IMR-90 (cell line): ENCODE measurements around the gene STK17B. TPM values are rescaled to one million over a fixed set of nuclear protein-coding genes. Genes with fewer than 3 reads are reported as not detected.

Source experiments
- ATAC-seq: fragments of 200-7000 bp; cut with Tn5 transposase; 2 replicates; pipeline ENCODE4 v1.9.1; 2020; ENCODE audit warnings: low read depth, mild to moderate bottlenecking, moderate library complexity
- BruUV-seq: library from RNA; stranded (reverse); fragments of 400-500 nt; replicated peaks from 2 replicates; lab custom pipeline; 2021; lab: Mats Ljungman, UMichigan
- CTCF ChIA-PET: fragments of 300-600 bp; formaldehyde crosslinking; extraction: SDS; loops from one replicate; lab custom pipeline; 2021; ENCODE audit warnings: antibody characterized with exemption; lab: Yijun Ruan, JAX
- POLR2A ChIA-PET: fragments of 300-600 bp; sonication (Branson Sonifier 250); formaldehyde crosslinking; loops from one replicate; lab custom pipeline; 2022; ENCODE audit warnings: antibody characterized with exemption; ENCODE audit not compliant: unreplicated experiment; lab: Charles Lee
- DNase-seq: peaks from one replicate; pipeline ENCODE4 v3.0.0; 2013
- H2AFZ ChIP-seq: replicated peaks from 2 replicates; pipeline ENCODE3; 2013; ENCODE audit warnings: low read length, mild to moderate bottlenecking; ENCODE audit not compliant: poor library complexity
- H2AK5ac ChIP-seq: 2 replicates; pipeline ENCODE4 v1.6.1; 2013; ENCODE audit warnings: low read depth, low read length, inconsistent platforms
- H2AK9ac ChIP-seq: replicated peaks from 2 replicates; pipeline ENCODE3; 2013; ENCODE audit warnings: mild to moderate bottlenecking, low read depth, low read length, moderate library complexity; ENCODE audit not compliant: poor library complexity
- H2BK120ac ChIP-seq: 2 replicates; pipeline ENCODE4 v1.6.1; 2013; ENCODE audit warnings: low read depth, low read length, inconsistent platforms
- H2BK15ac ChIP-seq: 3 replicates; pipeline ENCODE4 v1.6.1; 2013; ENCODE audit warnings: low read depth, low read length, inconsistent platforms
- H2BK20ac ChIP-seq: 2 replicates; pipeline ENCODE4 v1.6.1; 2013; ENCODE audit warnings: low read depth, mild to moderate bottlenecking, inconsistent platforms, low read length, moderate library complexity
- H2BK5ac ChIP-seq: 2 replicates; pipeline ENCODE4 v1.6.1; 2013; ENCODE audit warnings: mild to moderate bottlenecking, low read depth, low read length, inconsistent platforms; ENCODE audit not compliant: poor library complexity, severe bottlenecking
- H3K14ac ChIP-seq: replicated peaks from 2 replicates; pipeline ENCODE4 v1.6.1; 2013; ENCODE audit warnings: low read depth, low read length, inconsistent platforms
- H3K18ac ChIP-seq: 2 replicates; pipeline ENCODE4 v1.6.1; 2013; ENCODE audit warnings: low read depth, low read length, control low read depth
- H3K23ac ChIP-seq: 2 replicates; pipeline ENCODE4 v1.6.1; 2013; ENCODE audit warnings: low read depth, low read length, inconsistent platforms
- H3K27ac ChIP-seq: 2 replicates; pipeline ENCODE4 v1.5.1; 2013; ENCODE audit warnings: mild to moderate bottlenecking, control low read depth, low read length; ENCODE audit not compliant: insufficient read depth
- H3K27me3 ChIP-seq: 2 replicates; pipeline ENCODE4 v1.6.1; 2013; ENCODE audit warnings: low read length; ENCODE audit not compliant: control insufficient read depth, insufficient read depth
- H3K36me3 ChIP-seq: 2 replicates; pipeline ENCODE4 v1.6.1; 2013; ENCODE audit warnings: low read length, mixed read lengths; ENCODE audit not compliant: control insufficient read depth, insufficient read depth
- H3K4ac ChIP-seq: 2 replicates; pipeline ENCODE4 v1.6.1; 2013; ENCODE audit warnings: low read depth, low read length, inconsistent platforms
- H3K4me1 ChIP-seq: 2 replicates; pipeline ENCODE4 v1.6.1; 2013; ENCODE audit warnings: low read length, mixed read lengths; ENCODE audit not compliant: control insufficient read depth, insufficient read depth
- H3K4me2 ChIP-seq: 2 replicates; pipeline ENCODE4 v1.6.1; 2013; ENCODE audit warnings: low read depth, mild to moderate bottlenecking, control low read depth, low read length, moderate library complexity
- H3K4me3 ChIP-seq: 2 replicates; pipeline ENCODE4 v1.5.1; 2013; ENCODE audit warnings: low read depth, mild to moderate bottlenecking, control low read depth, low read length, moderate library complexity; ENCODE audit not compliant: insufficient read depth
- H3K56ac ChIP-seq: 2 replicates; pipeline ENCODE4 v1.6.1; 2013; ENCODE audit warnings: low read length, inconsistent platforms; ENCODE audit not compliant: insufficient read depth; ENCODE audit errors: extremely low read depth
- H3K79me1 ChIP-seq, 2 experiments: 2 replicates each; pipeline ENCODE4 v1.6.1; 2013; ENCODE audit warnings: low read length in 2 of 2, inconsistent platforms in 1 of 2, low read depth in 1 of 2
- H3K9ac ChIP-seq: 2 replicates; pipeline ENCODE4 v1.6.1; 2013; ENCODE audit warnings: low read depth, low read length, control low read depth
- H3K9me1 ChIP-seq: 2 replicates; pipeline ENCODE4 v1.6.1; 2013; ENCODE audit warnings: low read length, inconsistent platforms; ENCODE audit not compliant: insufficient read depth
- H3K9me3 ChIP-seq: 2 replicates; pipeline ENCODE4 v1.6.1; 2013; ENCODE audit warnings: low read length; ENCODE audit not compliant: control insufficient read depth, insufficient read depth
- H4K20me1 ChIP-seq: 2 replicates; pipeline ENCODE4 v1.6.1; 2013; ENCODE audit warnings: low read length, inconsistent platforms; ENCODE audit not compliant: insufficient read depth
- H4K5ac ChIP-seq: 2 replicates; pipeline ENCODE4 v1.6.1; 2013; ENCODE audit warnings: mild to moderate bottlenecking, low read depth, low read length, control low read depth
- H4K8ac ChIP-seq, 2 experiments: 2 replicates each; pipeline ENCODE4 v1.6.1; 2013; ENCODE audit warnings: low read depth in 2 of 2, low read length in 2 of 2, control low read depth in 1 of 2, inconsistent platforms in 1 of 2
- H4K91ac ChIP-seq: 2 replicates; pipeline ENCODE4 v1.6.1; 2013; ENCODE audit warnings: low read depth, low read length, inconsistent platforms; ENCODE audit not compliant: insufficient read depth
- BHLHE40 ChIP-seq: fragments of 150-350 bp; IDR thresholded peaks from 2 replicates; pipeline ENCODE4 v1.6.1; 2016; ENCODE audit warnings: mild to moderate bottlenecking, low read depth, low read length
- CEBPB ChIP-seq: IDR thresholded peaks from 2 replicates; pipeline ENCODE4 v1.6.1; 2012; ENCODE audit warnings: low read depth, low read length, improper control_type of control experiment
- CHD1 ChIP-seq: IDR thresholded peaks from 2 replicates; pipeline ENCODE4 v1.6.1; 2012; ENCODE audit warnings: low read depth, low read length, improper control_type of control experiment
- FOS ChIP-seq: fragments of 150-350 bp; IDR thresholded peaks from 2 replicates; pipeline ENCODE4 v1.6.1; 2016; ENCODE audit warnings: low read depth, low read length
- MAFK ChIP-seq: IDR thresholded peaks from 2 replicates; pipeline ENCODE4 v1.6.1; 2012; ENCODE audit warnings: low read depth, low read length, improper control_type of control experiment
- MAZ ChIP-seq: IDR thresholded peaks from 2 replicates; pipeline ENCODE4 v1.6.1; 2012; ENCODE audit warnings: low read depth, mild to moderate bottlenecking, low read length, improper control_type of control experiment, moderate library complexity, borderline replicate concordance
- MXI1 ChIP-seq: IDR thresholded peaks from 2 replicates; pipeline ENCODE4 v1.6.1; 2012; ENCODE audit warnings: low read depth, mild to moderate bottlenecking, low read length, moderate library complexity, borderline replicate concordance
- NFE2L2 ChIP-seq: fragments of 150-350 bp; IDR thresholded peaks from 2 replicates; pipeline ENCODE4 v1.6.1; 2016; ENCODE audit warnings: low read depth, mild to moderate bottlenecking, low read length
- POLR2A ChIP-seq: IDR thresholded peaks from 2 replicates; pipeline ENCODE4 v1.6.1; 2012; ENCODE audit warnings: mild to moderate bottlenecking, low read depth, low read length
- RAD21 ChIP-seq: IDR thresholded peaks from 2 replicates; pipeline ENCODE4 v1.6.1; 2012; ENCODE audit warnings: low read length, improper control_type of control experiment
- RCOR1 ChIP-seq: IDR thresholded peaks from 2 replicates; pipeline ENCODE4 v1.6.1; 2012; ENCODE audit warnings: mild to moderate bottlenecking, low read length, improper control_type of control experiment; ENCODE audit not compliant: insufficient replicate concordance
- RFX5 ChIP-seq: IDR thresholded peaks from 2 replicates; pipeline ENCODE4 v1.8.0; 2012; ENCODE audit warnings: low read depth, mild to moderate bottlenecking, low read length, moderate library complexity
- SMC3 ChIP-seq: fragments of 150-350 bp; IDR thresholded peaks from 2 replicates; pipeline ENCODE4 v1.6.1; 2016; ENCODE audit warnings: low read depth, mild to moderate bottlenecking, antibody characterized with exemption, low read length, moderate library complexity
- WGBS, 2 experiments: methylation state at CpG; one replicate each; pipeline versions ENCODE4 v1.1.5 to v1.1.7; 2013; ENCODE audit warnings: missing lambda C conversion rate in 2 of 2; ENCODE audit not compliant: insufficient read length in 1 of 2; ENCODE audit errors: extremely low coverage in 2 of 2; 5-methylcytosine and 5-hydroxymethylcytosine counted together
- dilution Hi-C: fragments of 300-500 bp; cut with HindIII; formaldehyde crosslinking; loops from one replicate; pipeline ENCODE4 v1.14.3; 2018; ENCODE audit warnings: low sequenced_read_pairs; ENCODE audit not compliant: unreplicated experiment
- in situ Hi-C: fragments of 300-500 bp; cut with MboI; formaldehyde crosslinking; loops from 3 replicates; pipeline ENCODE4 v1.14.3; 2019; ENCODE audit warnings: low sequenced_read_pairs, inconsistent platforms, mixed read lengths
- intact Hi-C: fragments of 100-400 bp; cut with micrococcal nuclease; formaldehyde crosslinking; loops from 2 replicates; pipeline ENCODE4 v1.10.0; 2022
- polyA plus RNA-seq, 3 experiments: library from polyadenylated mRNA; depleted of rRNA; stranded (reverse); fragments of >200 nt; gene quantifications; 2 replicates each; pipeline ENCODE4 v1.2.3, GENCODE V29; 2012; ENCODE audit warnings: low replicate concordance in 1 of 3
- total RNA-seq: library from RNA; depleted of rRNA; stranded (reverse); fragments of >200 nt; gene quantifications from 2 replicates; pipeline ENCODE4 v1.2.3, GENCODE V29; 2012
- TF ChIP-seq, protein P1 (sequence below): fragments of 150-350 bp; IDR thresholded peaks from 2 replicates; pipeline ENCODE4 v1.6.1; 2017; ENCODE audit warnings: mild to moderate bottlenecking, antibody characterized with exemption, low read length, low read depth
- TF ChIP-seq, protein P2 (sequence below): fragments of 150-350 bp; IDR thresholded peaks from 2 replicates; pipeline ENCODE4 v1.6.1; 2016; ENCODE audit warnings: low read depth, mild to moderate bottlenecking, low read length, moderate library complexity, borderline replicate concordance
- TF ChIP-seq, protein P3 (sequence below): conservative IDR thresholded peaks from 2 replicates; pipeline ENCODE4 v1.5.1; 2012; ENCODE audit warnings: mild to moderate bottlenecking, low read depth, low read length, improper control_type of control experiment

Gene STK17B
- total and polyA plus RNA-seq, 2 of the 4 experiments (the other 2 are of a cell fraction) = 7.5 to 48.9 TPM

DNA sequence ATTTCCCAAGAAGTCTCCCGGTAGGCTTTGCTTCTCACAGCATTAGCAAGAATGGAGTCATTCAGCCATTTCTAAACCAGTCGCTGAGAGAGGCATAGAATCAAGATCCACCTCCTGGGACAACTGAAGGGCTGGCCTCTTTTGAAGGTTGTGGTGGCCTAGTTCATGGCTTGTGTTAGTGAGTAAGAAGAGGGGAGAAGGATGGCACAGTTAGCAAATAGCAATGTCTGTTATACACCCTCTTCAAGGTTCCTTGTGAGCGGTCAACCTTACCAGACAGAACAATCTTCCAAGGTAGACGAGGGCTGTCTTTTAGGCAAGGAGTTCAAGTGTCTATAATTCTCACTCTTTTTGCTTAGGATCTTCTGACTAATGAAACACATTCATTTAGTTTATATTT, 67.3 kb downstream of the STK17B start:
- dilution Hi-C loops (no loop called here), in situ Hi-C loops (no loop called here), intact Hi-C loops (no loop called here)
- H3K4me2 ChIP-seq = no peak overlapping the region
- H3K27ac ChIP-seq = no peak overlapping the region
- TF ChIP-seq BHLHE40 = no peak
- TF ChIP-seq, protein P1, sequence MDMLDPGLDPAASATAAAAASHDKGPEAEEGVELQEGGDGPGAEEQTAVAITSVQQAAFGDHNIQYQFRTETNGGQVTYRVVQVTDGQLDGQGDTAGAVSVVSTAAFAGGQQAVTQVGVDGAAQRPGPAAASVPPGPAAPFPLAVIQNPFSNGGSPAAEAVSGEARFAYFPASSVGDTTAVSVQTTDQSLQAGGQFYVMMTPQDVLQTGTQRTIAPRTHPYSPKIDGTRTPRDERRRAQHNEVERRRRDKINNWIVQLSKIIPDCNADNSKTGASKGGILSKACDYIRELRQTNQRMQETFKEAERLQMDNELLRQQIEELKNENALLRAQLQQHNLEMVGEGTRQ = no peak
- TF ChIP-seq, protein P2, sequence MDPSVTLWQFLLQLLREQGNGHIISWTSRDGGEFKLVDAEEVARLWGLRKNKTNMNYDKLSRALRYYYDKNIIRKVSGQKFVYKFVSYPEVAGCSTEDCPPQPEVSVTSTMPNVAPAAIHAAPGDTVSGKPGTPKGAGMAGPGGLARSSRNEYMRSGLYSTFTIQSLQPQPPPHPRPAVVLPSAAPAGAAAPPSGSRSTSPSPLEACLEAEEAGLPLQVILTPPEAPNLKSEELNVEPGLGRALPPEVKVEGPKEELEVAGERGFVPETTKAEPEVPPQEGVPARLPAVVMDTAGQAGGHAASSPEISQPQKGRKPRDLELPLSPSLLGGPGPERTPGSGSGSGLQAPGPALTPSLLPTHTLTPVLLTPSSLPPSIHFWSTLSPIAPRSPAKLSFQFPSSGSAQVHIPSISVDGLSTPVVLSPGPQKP = no peak
- TF ChIP-seq RCOR1 = no peak
- no peak for TF ChIP-seq MXI1
- TF ChIP-seq RFX5 = no peak
- TF ChIP-seq SMC3 = no peak
- TF ChIP-seq MAFK = no peak
- TF ChIP-seq RAD21 = no peak
- no peak for TF ChIP-seq CEBPB
- no peak for TF ChIP-seq CHD1
- TF ChIP-seq MAZ = no peak
- TF ChIP-seq POLR2A = no peak
- TF ChIP-seq, protein P3, sequence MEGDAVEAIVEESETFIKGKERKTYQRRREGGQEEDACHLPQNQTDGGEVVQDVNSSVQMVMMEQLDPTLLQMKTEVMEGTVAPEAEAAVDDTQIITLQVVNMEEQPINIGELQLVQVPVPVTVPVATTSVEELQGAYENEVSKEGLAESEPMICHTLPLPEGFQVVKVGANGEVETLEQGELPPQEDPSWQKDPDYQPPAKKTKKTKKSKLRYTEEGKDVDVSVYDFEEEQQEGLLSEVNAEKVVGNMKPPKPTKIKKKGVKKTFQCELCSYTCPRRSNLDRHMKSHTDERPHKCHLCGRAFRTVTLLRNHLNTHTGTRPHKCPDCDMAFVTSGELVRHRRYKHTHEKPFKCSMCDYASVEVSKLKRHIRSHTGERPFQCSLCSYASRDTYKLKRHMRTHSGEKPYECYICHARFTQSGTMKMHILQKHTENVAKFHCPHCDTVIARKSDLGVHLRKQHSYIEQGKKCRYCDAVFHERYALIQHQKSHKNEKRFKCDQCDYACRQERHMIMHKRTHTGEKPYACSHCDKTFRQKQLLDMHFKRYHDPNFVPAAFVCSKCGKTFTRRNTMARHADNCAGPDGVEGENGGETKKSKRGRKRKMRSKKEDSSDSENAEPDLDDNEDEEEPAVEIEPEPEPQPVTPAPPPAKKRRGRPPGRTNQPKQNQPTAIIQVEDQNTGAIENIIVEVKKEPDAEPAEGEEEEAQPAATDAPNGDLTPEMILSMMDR = no peak
- TF ChIP-seq NFE2L2 = no peak
- TF ChIP-seq FOS = no peak
- H3K36me3 ChIP-seq = no peaks in the 10 kb centered on the region
- no peak overlapping the region for H2BK20ac ChIP-seq
- H3K4ac ChIP-seq = no peak overlapping the region
- no peak overlapping the region for H2BK120ac ChIP-seq
- H3K23ac ChIP-seq = no peak overlapping the region
- peaks cover 6% of the 10 kb centered on the region; the same call in 1 of the 2 replicates for H3K4me1 ChIP-seq
- no peak overlapping the region for H3K9ac ChIP-seq
- H3K9me1 ChIP-seq = peaks cover 8% of the 10 kb centered on the region; the same call in 1 of the 2 replicates
- DNase-seq = no peak
- no peak overlapping the region for H3K14ac ChIP-seq
- ATAC-seq = no peak
- no peaks in the 10 kb centered on the region for H4K20me1 ChIP-seq
- no peak overlapping the region for H3K4me3 ChIP-seq
- H2AFZ ChIP-seq = no peak overlapping the region
- H3K18ac ChIP-seq = no peak overlapping the region
- no peaks in the 10 kb centered on the region for H3K9me3 ChIP-seq
- no peak overlapping the region for H2BK5ac ChIP-seq
- H3K27me3 ChIP-seq = no peaks in the 10 kb centered on the region
- POLR2A ChIA-PET = no interaction called here
- H2BK15ac ChIP-seq = no peak overlapping the region
- H4K8ac ChIP-seq = no peak overlapping the region
- BruUV-seq = no TSS peak
- H2AK9ac ChIP-seq = no peak overlapping the region
- no peak overlapping the region for H4K5ac ChIP-seq
- no peaks in the 10 kb centered on the region for H3K79me1 ChIP-seq
- no peak overlapping the region for H2AK5ac ChIP-seq
- CTCF ChIA-PET = no interaction called here
- no CpG with 5 or more reads among the region's 4 CpGs for WGBS, 2 experiments
- H4K91ac ChIP-seq = no peak overlapping the region
- H3K56ac ChIP-seq = no peak overlapping the region
